Measurements from ENCODE around the gene COX19.
A peak's percentile ranks its signal among the peaks of the same experiment; 100 is the strongest.
"Not testable (repeated sequence)": the region's sequence is repeated elsewhere in the genome, so short reads cannot be mapped to it uniquely, and the experiment has no call there.

The COX19 gene

GRCh38 chr7:1010226-1010625 is 34.9 kb upstream of the COX19 start:
- TF ChIP-seq CTCF (IDR thresholded peaks at IDR 0.05; ENCODE audit: low read depth, low read length, missing control alignments): no peak
- no peak for DNase-seq (ENCODE audit: low read depth)
- no peak overlapping the region for H3K4me3 ChIP-seq (ENCODE audit: low read depth, low read length)

GRCh38 chr7:1009747-1010146 is 34.4 kb upstream of the COX19 start:
- no peak overlapping the region for H3K4me3 ChIP-seq (ENCODE audit: low read depth, low read length)
- no peak for DNase-seq (ENCODE audit: low read depth)
- TF ChIP-seq CTCF (IDR thresholded peaks at IDR 0.05; ENCODE audit: low read depth, low read length, missing control alignments): no peak

GRCh38 chr7:1008733-1009363 is 33.5 kb upstream of the COX19 start:
- DNase-seq (ENCODE audit: low read depth): no peak
- no peak overlapping the region for H3K4me3 ChIP-seq (ENCODE audit: low read depth, low read length)
- no peak for TF ChIP-seq CTCF (IDR thresholded peaks at IDR 0.05; ENCODE audit: low read depth, low read length, missing control alignments)

GRCh38 chr7:1007901-1008300 is 32.6 kb upstream of the COX19 start:
- DNase-seq (ENCODE audit: low read depth): no peak
- no peak for TF ChIP-seq CTCF (IDR thresholded peaks at IDR 0.05; ENCODE audit: low read depth, low read length, missing control alignments)
- no peak overlapping the region for H3K4me3 ChIP-seq (ENCODE audit: low read depth, low read length)

GRCh38 chr7:1005303-1005702 is 30.0 kb upstream of the COX19 start:
- no peak overlapping the region for H3K4me3 ChIP-seq (ENCODE audit: low read depth, low read length)
- no peak for DNase-seq (ENCODE audit: low read depth)
- no peak for TF ChIP-seq CTCF (IDR thresholded peaks at IDR 0.05; ENCODE audit: low read depth, low read length, missing control alignments)

- TF ChIP-seq CTCF (IDR thresholded peaks at IDR 0.05; ENCODE audit: low read depth, low read length, missing control alignments): no peak
- H3K4me3 ChIP-seq (ENCODE audit: low read depth, low read length): peak overlapping the region; percentile 12; the same call in 1 of the 2 replicates
- no peak for DNase-seq (ENCODE audit: low read depth)
These were observed 28.9 kb upstream of the COX19 start for GRCh38 chr7:1004018-1004852.

GRCh38 chr7:1002445-1002844 is 27.1 kb upstream of the COX19 start:
- H3K4me3 ChIP-seq (ENCODE audit: low read depth, low read length); DNase-seq (ENCODE audit: low read depth): not testable (repeated sequence)

- DNase-seq (ENCODE audit: low read depth); H3K4me3 ChIP-seq (ENCODE audit: low read depth, low read length): not testable (repeated sequence)
These were observed 26.7 kb upstream of the COX19 start for GRCh38 chr7:1002026-1002425.

- not testable (repeated sequence) for DNase-seq (ENCODE audit: low read depth)
- H3K4me3 ChIP-seq (ENCODE audit: low read depth, low read length): peak overlapping the region; percentile 1; the same call in 1 of the 2 replicates
These were observed 25.9 kb upstream of the COX19 start for GRCh38 chr7:1001069-1001770.
